ENCODE measurements around the gene RTN4. TPM values are rescaled to one million over a fixed set of nuclear protein-coding genes. Genes with fewer than 3 reads are reported as not detected.

The RTN4 gene
- total RNA-seq, 2 experiments from 2014 or later = 86.5 to 90.7 TPM

GRCh38 chr2:54984476-54984875, 65.8 kb downstream of the RTN4 start:
- H3K4me1 Mint-ChIP-seq = peaks cover 33% of the 10 kb centered on the region
- peaks cover 25% of the 10 kb centered on the region for H3K36me3 Mint-ChIP-seq
- no peak overlapping the region for H3K27ac Mint-ChIP-seq
- no peak overlapping the region for H3K4me3 Mint-ChIP-seq
- no peak for DNase-seq
- no peaks in the 10 kb centered on the region for H3K27me3 Mint-ChIP-seq
- H3K9me3 Mint-ChIP-seq = no peaks in the 10 kb centered on the region

- Mint-ChIP-seq H3K9me3 (no peaks in the 10 kb centered on the region), H3K4me1 (peaks cover 32% of the 10 kb centered on the region), H3K27me3 (no peaks in the 10 kb centered on the region), H3K36me3 (peaks cover 25% of the 10 kb centered on the region), H3K27ac (no peak overlapping the region), H3K4me3 (no peak overlapping the region)
- DNase-seq = no peak
Observed at GRCh38 chr2:54983345-54984220, 66.7 kb downstream of the RTN4 start.

GRCh38 chr2:54981385-54981784, 68.9 kb downstream of the RTN4 start:
- Mint-ChIP-seq H3K27ac (no peak overlapping the region), H3K4me3 (no peak overlapping the region), H3K27me3 (no peaks in the 10 kb centered on the region), H3K36me3 (peaks cover 25% of the 10 kb centered on the region), H3K4me1 (peaks cover 43% of the 10 kb centered on the region), H3K9me3 (no peaks in the 10 kb centered on the region)
- DNase-seq = no peak

GRCh38 chr2:54979321-54980044, 70.8 kb downstream of the RTN4 start:
- H3K36me3 Mint-ChIP-seq = peaks cover 20% of the 10 kb centered on the region
- no peak overlapping the region for H3K4me3 Mint-ChIP-seq
- H3K9me3 Mint-ChIP-seq = no peaks in the 10 kb centered on the region
- H3K27me3 Mint-ChIP-seq = no peaks in the 10 kb centered on the region
- no peak overlapping the region for H3K27ac Mint-ChIP-seq
- H3K4me1 Mint-ChIP-seq = peaks cover 43% of the 10 kb centered on the region
- no peak for DNase-seq

DNA sequence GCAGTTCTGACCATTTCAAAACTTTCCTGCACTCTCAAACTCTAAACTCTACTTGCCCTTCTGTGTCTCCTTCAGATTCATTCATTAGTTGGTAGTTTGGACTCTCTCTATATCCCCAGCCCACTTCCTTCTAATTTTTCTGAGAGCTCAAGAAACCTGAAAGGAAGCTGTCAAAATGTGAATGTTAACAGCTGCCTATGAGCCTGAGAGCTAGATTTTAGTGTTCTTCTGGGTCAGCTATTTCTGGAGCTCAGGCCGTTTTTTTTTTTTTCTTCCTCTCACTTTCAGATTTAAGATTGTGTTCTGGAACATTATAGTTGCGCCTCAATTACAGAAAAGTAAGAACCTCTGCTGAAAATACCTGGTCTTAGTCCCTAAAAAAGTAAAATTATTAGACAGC, 73.1 kb downstream of the RTN4 start:
- Mint-ChIP-seq H3K27me3 (no peaks in the 10 kb centered on the region), H3K27ac (no peak overlapping the region), H3K9me3 (no peaks in the 10 kb centered on the region), H3K4me1 (peaks cover 33% of the 10 kb centered on the region), H3K36me3 (peaks cover 14% of the 10 kb centered on the region), H3K4me3 (no peak overlapping the region)
- no peak for DNase-seq

GRCh38 chr2:54975598-54976492, 74.4 kb downstream of the RTN4 start:
- Mint-ChIP-seq H3K27me3 (no peaks in the 10 kb centered on the region), H3K36me3 (peaks cover 13% of the 10 kb centered on the region)

DNA sequence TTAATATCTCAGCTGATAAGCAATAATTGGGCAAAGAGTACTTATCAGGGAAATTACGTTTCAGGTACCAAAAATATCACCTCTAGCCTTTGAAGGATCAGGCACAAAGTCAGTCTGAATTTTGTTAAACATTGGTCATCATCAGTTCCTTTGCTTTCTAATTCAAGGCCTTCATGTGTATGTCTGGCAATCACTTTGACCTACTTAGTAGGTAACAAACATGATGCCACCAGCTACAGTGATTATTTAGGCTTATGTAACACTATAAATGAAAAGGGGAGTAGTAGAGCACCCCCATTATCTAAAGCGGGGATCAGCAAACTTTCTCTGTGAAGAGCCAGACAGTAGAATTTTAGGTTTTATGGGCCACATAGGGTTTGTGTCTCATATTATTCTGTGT, 75.1 kb downstream of the RTN4 start:
- H3K27ac Mint-ChIP-seq = no peak overlapping the region
- H3K4me1 Mint-ChIP-seq = peaks cover 35% of the 10 kb centered on the region
- no peaks in the 10 kb centered on the region for H3K9me3 Mint-ChIP-seq
- no peak for DNase-seq
- no peaks in the 10 kb centered on the region for H3K27me3 Mint-ChIP-seq
- H3K36me3 Mint-ChIP-seq = peaks cover 11% of the 10 kb centered on the region
- H3K4me3 Mint-ChIP-seq = no peak overlapping the region

More at GRCh38 chr2:54975598-54976492, 74.4 kb downstream of the RTN4 start:
- H3K9me3 Mint-ChIP-seq = no peaks in the 10 kb centered on the region
- peaks cover 36% of the 10 kb centered on the region for H3K4me1 Mint-ChIP-seq
- no peak for DNase-seq
- no peak overlapping the region for H3K4me3 Mint-ChIP-seq
- no peak overlapping the region for H3K27ac Mint-ChIP-seq

DNA sequence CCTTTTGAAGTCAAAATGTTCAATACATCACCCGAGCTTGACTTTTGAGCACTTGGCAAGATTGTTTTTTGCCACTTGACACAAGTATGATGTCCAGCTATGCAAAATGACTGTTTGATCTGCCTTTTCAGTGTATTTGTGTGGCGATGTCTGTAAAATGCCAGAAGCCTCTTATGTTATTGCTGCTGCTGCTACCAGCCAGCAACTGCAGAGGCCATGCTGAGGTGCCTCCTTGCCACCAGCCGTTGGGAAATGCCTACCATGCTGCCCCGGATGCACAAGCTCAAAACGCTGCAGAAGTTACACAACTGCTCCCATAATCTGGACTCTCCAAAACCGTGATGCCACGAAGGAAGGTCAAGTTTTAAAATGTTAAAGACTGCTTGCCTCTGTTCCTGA, 80.3 kb downstream of the RTN4 start:
- peaks cover 34% of the 10 kb centered on the region for H3K36me3 Mint-ChIP-seq
- H3K27me3 Mint-ChIP-seq = no peaks in the 10 kb centered on the region
- DNase-seq = no peak
- H3K4me3 Mint-ChIP-seq = no peak overlapping the region
- H3K27ac Mint-ChIP-seq = no peak overlapping the region
- peaks cover 33% of the 10 kb centered on the region for H3K4me1 Mint-ChIP-seq
- peaks cover 8% of the 10 kb centered on the region for H3K9me3 Mint-ChIP-seq

- Mint-ChIP-seq H3K27me3 (no peaks in the 10 kb centered on the region), H3K4me3 (no peak overlapping the region), H3K36me3 (peaks cover 34% of the 10 kb centered on the region), H3K9me3 (peaks cover 8% of the 10 kb centered on the region), H3K4me1 (peaks cover 34% of the 10 kb centered on the region), H3K27ac (no peak overlapping the region)
- no peak for DNase-seq
Observed at GRCh38 chr2:54969295-54969939, 80.8 kb downstream of the RTN4 start.

- DNase-seq = no peak
- Mint-ChIP-seq H3K4me3 (no peak overlapping the region), H3K36me3 (peaks cover 34% of the 10 kb centered on the region), H3K27ac (no peak overlapping the region), H3K9me3 (peaks cover 8% of the 10 kb centered on the region), H3K27me3 (no peaks in the 10 kb centered on the region), H3K4me1 (peaks cover 34% of the 10 kb centered on the region)
Observed at GRCh38 chr2:54968561-54969218, 81.6 kb downstream of the RTN4 start.

GRCh38 chr2:54967759-54968365, 82.4 kb downstream of the RTN4 start:
- Mint-ChIP-seq H3K27ac (no peak overlapping the region), H3K4me3 (no peak overlapping the region), H3K27me3 (no peaks in the 10 kb centered on the region), H3K36me3 (peaks cover 33% of the 10 kb centered on the region), H3K4me1 (peaks cover 34% of the 10 kb centered on the region), H3K9me3 (peaks cover 8% of the 10 kb centered on the region)
- DNase-seq = no peak

DNA sequence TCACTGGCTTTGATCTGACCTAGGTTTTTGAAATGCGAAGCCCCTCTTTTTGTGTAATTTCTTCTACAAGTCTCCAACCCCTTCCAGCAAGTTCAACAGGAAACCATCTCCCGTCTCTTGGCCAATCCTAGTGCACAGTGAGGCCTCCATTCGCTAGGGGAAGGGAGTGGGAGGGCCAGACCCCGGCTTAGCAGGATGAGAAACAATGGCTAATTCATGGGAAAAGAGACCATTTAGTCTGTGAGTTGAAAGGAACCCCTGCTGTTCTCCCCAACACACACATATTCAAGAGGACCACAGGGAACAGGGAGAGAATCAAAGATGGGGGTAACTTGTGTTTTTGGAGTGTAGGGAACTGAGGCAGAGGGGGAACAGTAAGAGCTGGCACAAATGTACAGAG, 83.0 kb downstream of the RTN4 start:
- H3K36me3 Mint-ChIP-seq = peaks cover 33% of the 10 kb centered on the region
- H3K4me3 Mint-ChIP-seq = no peak overlapping the region
- peaks cover 8% of the 10 kb centered on the region for H3K9me3 Mint-ChIP-seq
- no peak for DNase-seq
- H3K27ac Mint-ChIP-seq = no peak overlapping the region
- H3K4me1 Mint-ChIP-seq = peaks cover 34% of the 10 kb centered on the region
- no peaks in the 10 kb centered on the region for H3K27me3 Mint-ChIP-seq

DNA sequence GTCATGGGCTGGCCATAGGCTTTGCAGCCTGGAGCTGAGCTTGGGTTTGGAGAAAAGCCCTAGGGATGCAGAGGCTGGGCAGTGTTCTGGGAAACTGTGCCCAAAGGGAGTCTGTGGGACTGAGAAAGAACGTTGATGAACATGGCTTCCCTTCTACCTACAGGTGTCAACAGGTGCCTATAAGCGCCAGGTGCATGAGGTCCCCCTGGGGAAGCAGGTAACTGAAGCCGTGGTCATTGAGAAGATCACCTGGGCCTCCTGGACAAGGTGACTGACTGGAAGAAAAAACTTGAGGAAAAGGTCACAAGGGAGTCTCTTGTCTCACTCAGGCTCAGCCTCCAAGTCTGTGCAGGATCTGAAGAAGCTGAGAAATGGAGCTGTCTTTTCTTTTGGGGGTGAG, 83.4 kb downstream of the RTN4 start:
- peaks cover 8% of the 10 kb centered on the region for H3K9me3 Mint-ChIP-seq
- DNase-seq = no peak
- no peak overlapping the region for H3K4me3 Mint-ChIP-seq
- H3K27me3 Mint-ChIP-seq = no peaks in the 10 kb centered on the region
- H3K36me3 Mint-ChIP-seq = peaks cover 33% of the 10 kb centered on the region
- H3K27ac Mint-ChIP-seq = no peak overlapping the region
- peaks cover 34% of the 10 kb centered on the region for H3K4me1 Mint-ChIP-seq

Data from activated naive CD8-positive, alpha-beta T cell treated with anti-CD3 and anti-CD28 coated beads for 36 hours (primary cell).